ENCODE results near the gene PLA2G1B.

Gene PLA2G1B

GRCh38 chr12:120323772-120324171 lies 3.8 kb downstream of the PLA2G1B start:
- DNase-seq = no peak

- no peak for DNase-seq
These were observed 6.0 kb downstream of the PLA2G1B start for GRCh38 chr12:120321382-120322202.

- DNase-seq = peak; percentile 99 to 100
These were observed 10.1 kb downstream of the PLA2G1B start for GRCh38 chr12:120317224-120318105.

- DNase-seq = peak in 1 of 2 experiments; percentile 43
These were observed 10.8 kb downstream of the PLA2G1B start for GRCh38 chr12:120316798-120317223.

GRCh38 chr12:120314220-120314619 lies 13.4 kb downstream of the PLA2G1B start:
- DNase-seq = peak in 1 of 2 experiments; percentile 19

- peak; percentile 85 to 95 for DNase-seq
These were observed 25.4 kb downstream of the PLA2G1B start, which contains the start of gene SIRT4 for GRCh38 chr12:120301962-120302815. Gene SIRT4, plus strand, starts transcription at chr12:120302321. Its CDS starts 1,241 bp downstream, at chr12:120303562.

GRCh38 chr12:120292661-120293531 lies 34.7 kb downstream of the PLA2G1B start, which contains the start of gene RNU4-1:
Gene RNU4-1, minus strand, starts transcription at chr12:120293237.
- DNase-seq = peak; percentile 89 to 96

- no peak for DNase-seq
These were observed 35.2 kb downstream of the PLA2G1B start for GRCh38 chr12:120292411-120292660.

- DNase-seq = peak; percentile 91 to 98
These were observed 36.8 kb downstream of the PLA2G1B start for GRCh38 chr12:120290609-120291305.

GRCh38 chr12:120287491-120287890 lies 40.1 kb downstream of the PLA2G1B start:
- DNase-seq = no peak

- DNase-seq = no peak
These were observed 40.6 kb downstream of the PLA2G1B start for GRCh38 chr12:120286768-120287490.

GRCh38 chr12:120284381-120284780 lies 43.2 kb downstream of the PLA2G1B start:
- no peak for DNase-seq

GRCh38 chr12:120283318-120283717 lies 44.3 kb downstream of the PLA2G1B start:
- no peak for DNase-seq

- no peak for DNase-seq
These were observed 49.2 kb downstream of the PLA2G1B start for GRCh38 chr12:120278137-120279069.

GRCh38 chr12:120276734-120277133 lies 50.8 kb downstream of the PLA2G1B start:
- no peak for DNase-seq
